Body of pancreas (tissue), 4 donors: ENCODE data around the gene UBE2B.

ENCODE experiments used
- POLR2A ChIP-seq, 3 donors: fragments of 450-650 bp; IDR thresholded peaks; one replicate each; pipeline ENCODE4 v1.6.1; 2016; ENCODE audit warnings: antibody characterized with exemption in 3 of 3, mild to moderate bottlenecking in 2 of 3
- TF ChIP-seq, protein P1 (sequence below), 7 experiments: fragments of 450-650 bp in 4 of 7; fragments of 200-600 bp in 3 of 7; sonication (generic) in 3 of 7; IDR thresholded peaks; one replicate each; pipeline ENCODE4 v1.5.1; 2016 to 2019; ENCODE audit warnings: antibody characterized with exemption in 7 of 7

DNA sequence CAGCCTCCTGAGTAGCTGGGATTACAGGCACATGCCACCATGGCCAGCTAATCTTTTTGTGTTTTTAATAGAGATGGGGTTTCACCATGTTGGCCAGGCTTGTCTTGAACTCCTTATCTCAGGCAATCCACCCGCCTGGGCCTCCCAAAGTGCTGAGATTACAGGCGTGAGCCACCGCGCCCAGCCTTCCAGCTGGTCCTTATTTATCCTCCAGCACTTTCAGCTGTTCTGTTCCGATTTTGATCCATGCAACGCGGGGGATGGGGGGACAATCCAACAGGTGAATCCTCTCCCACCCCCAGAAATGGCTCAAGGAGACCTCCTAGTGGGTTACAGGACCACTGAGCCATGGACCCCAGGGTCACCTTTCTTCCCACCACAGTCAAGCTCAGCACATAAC lies 55.0 kb downstream of the UBE2B start:
- TF ChIP-seq, protein P1, sequence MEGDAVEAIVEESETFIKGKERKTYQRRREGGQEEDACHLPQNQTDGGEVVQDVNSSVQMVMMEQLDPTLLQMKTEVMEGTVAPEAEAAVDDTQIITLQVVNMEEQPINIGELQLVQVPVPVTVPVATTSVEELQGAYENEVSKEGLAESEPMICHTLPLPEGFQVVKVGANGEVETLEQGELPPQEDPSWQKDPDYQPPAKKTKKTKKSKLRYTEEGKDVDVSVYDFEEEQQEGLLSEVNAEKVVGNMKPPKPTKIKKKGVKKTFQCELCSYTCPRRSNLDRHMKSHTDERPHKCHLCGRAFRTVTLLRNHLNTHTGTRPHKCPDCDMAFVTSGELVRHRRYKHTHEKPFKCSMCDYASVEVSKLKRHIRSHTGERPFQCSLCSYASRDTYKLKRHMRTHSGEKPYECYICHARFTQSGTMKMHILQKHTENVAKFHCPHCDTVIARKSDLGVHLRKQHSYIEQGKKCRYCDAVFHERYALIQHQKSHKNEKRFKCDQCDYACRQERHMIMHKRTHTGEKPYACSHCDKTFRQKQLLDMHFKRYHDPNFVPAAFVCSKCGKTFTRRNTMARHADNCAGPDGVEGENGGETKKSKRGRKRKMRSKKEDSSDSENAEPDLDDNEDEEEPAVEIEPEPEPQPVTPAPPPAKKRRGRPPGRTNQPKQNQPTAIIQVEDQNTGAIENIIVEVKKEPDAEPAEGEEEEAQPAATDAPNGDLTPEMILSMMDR (IDR thresholded peaks at IDR 0.05): no peak
- no peak for TF ChIP-seq POLR2A (IDR thresholded peaks at IDR 0.05)
